Hematopoietic multipotent progenitor cell treated with erythropoietin and hydrocortisone succinate and interleukin-3 and kit ligand, for 4 days (in vitro differentiated cells): ENCODE data around the gene NOXO1.

Source experiments
- DNase-seq: peaks from one replicate; pipeline ENCODE4 v3.0.0-alpha.2; 2015

The NOXO1 gene

GRCh38 chr16:2009791-2010510 lies 28.7 kb upstream of the NOXO1 start, which contains the start of gene ZNF598:
Gene ZNF598 (minus strand): TSS chr16:2009821.
- peak; percentile 94 for DNase-seq

- DNase-seq: peak; percentile 41
Observed at GRCh38 chr16:2009164-2009711, 28.0 kb upstream of the NOXO1 start.

GRCh38 chr16:2008631-2009163 lies 27.4 kb upstream of the NOXO1 start:
- DNase-seq: peak; percentile 69

GRCh38 chr16:2008009-2008526 lies 26.8 kb upstream of the NOXO1 start:
- peak; percentile 90 for DNase-seq

GRCh38 chr16:2007081-2007836 lies 26.0 kb upstream of the NOXO1 start:
- no peak for DNase-seq

GRCh38 chr16:2006317-2006716 lies 25.0 kb upstream of the NOXO1 start:
- DNase-seq: no peak

- DNase-seq: peak; percentile 90
Observed at GRCh38 chr16:2005646-2006045, 24.4 kb upstream of the NOXO1 start.

- DNase-seq: no peak
Observed at GRCh38 chr16:2004795-2005517, 23.7 kb upstream of the NOXO1 start.

- DNase-seq: peak; percentile 97
Observed at GRCh38 chr16:2003827-2004641, 22.8 kb upstream of the NOXO1 start.

- DNase-seq: no peak
Observed at GRCh38 chr16:2003231-2003826, 22.1 kb upstream of the NOXO1 start.

GRCh38 chr16:2002406-2003230 lies 21.3 kb upstream of the NOXO1 start:
- no peak for DNase-seq

- DNase-seq: no peak
Observed at GRCh38 chr16:2001456-2002355, 20.4 kb upstream of the NOXO1 start.

GRCh38 chr16:2001035-2001434 lies 19.8 kb upstream of the NOXO1 start:
- no peak for DNase-seq

- DNase-seq: no peak
Observed at GRCh38 chr16:1999866-2000514, 18.7 kb upstream of the NOXO1 start.

- DNase-seq: no peak
Observed at GRCh38 chr16:1998852-1999801, 17.9 kb upstream of the NOXO1 start.

- DNase-seq: no peak
Observed at GRCh38 chr16:1998360-1998835, 17.1 kb upstream of the NOXO1 start.
